Stimulated activated naive CD4-positive, alpha-beta T cell treated with Interleukin-2 at 50 U/mL for 16 hours (primary cell): Measurements from ENCODE around the gene SLC6A13.
"Not testable (repeated sequence)": the region's sequence is repeated elsewhere in the genome, so short reads cannot be mapped to it uniquely, and the experiment has no call there.

Source experiments
- DNase-seq: peaks from one replicate; lab custom pipeline; 2025; lab: John Stamatoyannopoulos, UW

The SLC6A13 gene

GRCh38 chr12:264269-264668, 1.6 kb upstream of the SLC6A13 start:
- DNase-seq = no peak

- DNase-seq = no peak
Measured at GRCh38 chr12:263574-263973, 938 bp upstream of the SLC6A13 start.

GRCh38 chr12:262113-262512, 523 bp downstream of the SLC6A13 start:
- no peak for DNase-seq

GRCh38 chr12:257521-258321, 4.9 kb downstream of the SLC6A13 start:
- DNase-seq = no peak

- DNase-seq = no peak
Measured at GRCh38 chr12:256958-257357, 5.7 kb downstream of the SLC6A13 start.

- DNase-seq = no peak
Measured at GRCh38 chr12:256225-256624, 6.4 kb downstream of the SLC6A13 start.

- DNase-seq = no peak
Measured at GRCh38 chr12:254912-255311, 7.7 kb downstream of the SLC6A13 start.

GRCh38 chr12:254039-254438, 8.6 kb downstream of the SLC6A13 start:
- DNase-seq = no peak

- no peak for DNase-seq
Measured at GRCh38 chr12:253116-253831, 9.4 kb downstream of the SLC6A13 start.

- DNase-seq = no peak
Measured at GRCh38 chr12:252636-253035, 10.0 kb downstream of the SLC6A13 start.

GRCh38 chr12:247271-247670, 15.4 kb downstream of the SLC6A13 start:
- DNase-seq = no peak

- DNase-seq = no peak
Measured at GRCh38 chr12:243381-243780, 19.3 kb downstream of the SLC6A13 start.

GRCh38 chr12:242496-242895, 20.1 kb downstream of the SLC6A13 start:
- no peak for DNase-seq

GRCh38 chr12:241266-241665, 21.4 kb downstream of the SLC6A13 start:
- DNase-seq = no peak

- no peak for DNase-seq
Measured at GRCh38 chr12:240566-240965, 22.1 kb downstream of the SLC6A13 start.

- no peak for DNase-seq
Measured at GRCh38 chr12:238736-239398, 23.8 kb downstream of the SLC6A13 start.

GRCh38 chr12:238116-238515, 24.5 kb downstream of the SLC6A13 start:
- DNase-seq = no peak

- no peak for DNase-seq
Measured at GRCh38 chr12:237026-237815, 25.4 kb downstream of the SLC6A13 start.

GRCh38 chr12:236445-236844, 26.2 kb downstream of the SLC6A13 start:
- no peak for DNase-seq

- DNase-seq = not testable (repeated sequence)
Measured at GRCh38 chr12:235967-236366, 26.7 kb downstream of the SLC6A13 start.

- no peak for DNase-seq
Measured at GRCh38 chr12:234891-235415, 27.7 kb downstream of the SLC6A13 start.

- DNase-seq = no peak
Measured at GRCh38 chr12:234019-234418, 28.6 kb downstream of the SLC6A13 start.
